ENCODE results near the gene SLC39A3. TPM values are rescaled to one million over a fixed set of nuclear protein-coding genes. Genes with fewer than 3 reads are reported as not detected.

SLC39A3 gene
- total RNA-seq, 1 experiment from 2014 or later, result 67.6 TPM

Other genes with a start within 250 kb of the SLC39A3 start
- 0.03 TPM in 1 of 2 replicates, not detected in the other for gene GNG7, start 37.3 kb downstream of the SLC39A3 start, total RNA-seq (2014; rRNA removed; shearing (Covaris generic))
- gene DIRAS1, start 18.6 kb downstream of the SLC39A3 start, total RNA-seq (2014; rRNA removed; shearing (Covaris generic)), result not detected in 2 replicates
- gene SGTA, start 43.3 kb upstream of the SLC39A3 start, total RNA-seq (2014; rRNA removed; shearing (Covaris generic)), result 56.5 and 67.0 TPM in 2 replicates
- gene THOP1, start 45.5 kb upstream of the SLC39A3 start, total RNA-seq (2014; rRNA removed; shearing (Covaris generic)), result 146 and 185 TPM in 2 replicates
- 1.7 and 2.7 TPM in 2 replicates for gene ZNF554, start 79.9 kb upstream of the SLC39A3 start, total RNA-seq (2014; rRNA removed; shearing (Covaris generic))
- 2.9 and 5.2 TPM in 2 replicates for gene ZNF555, start 101.5 kb upstream of the SLC39A3 start, total RNA-seq (2014; rRNA removed; shearing (Covaris generic))
- gene ZNF556, start 127.3 kb upstream of the SLC39A3 start, total RNA-seq (2014; rRNA removed; shearing (Covaris generic)), result 0.08 and 0.09 TPM in 2 replicates
- 3.3 and 4.3 TPM in 2 replicates for gene ZNF57, start 160.9 kb upstream of the SLC39A3 start, total RNA-seq (2014; rRNA removed; shearing (Covaris generic))
- gene ZNF77, start 205.0 kb upstream of the SLC39A3 start, total RNA-seq (2014; rRNA removed; shearing (Covaris generic)), result 4.5 and 5.6 TPM in 2 replicates
- gene TLE6, start 237.5 kb upstream of the SLC39A3 start, total RNA-seq (2014; rRNA removed; shearing (Covaris generic)), result 2.0 and 7.2 TPM in 2 replicates